ENCODE measurements around the gene SPATA1. TPM values are rescaled to one million over a fixed set of nuclear protein-coding genes. Genes with fewer than 3 reads are reported as not detected.

Gene SPATA1
- total and polyA plus RNA-seq, 2 of the 13 experiments (the other 11 are each of a cell fraction or from before 2014, with no cell fraction given), result 0.70 to 1.4 TPM

DNA sequence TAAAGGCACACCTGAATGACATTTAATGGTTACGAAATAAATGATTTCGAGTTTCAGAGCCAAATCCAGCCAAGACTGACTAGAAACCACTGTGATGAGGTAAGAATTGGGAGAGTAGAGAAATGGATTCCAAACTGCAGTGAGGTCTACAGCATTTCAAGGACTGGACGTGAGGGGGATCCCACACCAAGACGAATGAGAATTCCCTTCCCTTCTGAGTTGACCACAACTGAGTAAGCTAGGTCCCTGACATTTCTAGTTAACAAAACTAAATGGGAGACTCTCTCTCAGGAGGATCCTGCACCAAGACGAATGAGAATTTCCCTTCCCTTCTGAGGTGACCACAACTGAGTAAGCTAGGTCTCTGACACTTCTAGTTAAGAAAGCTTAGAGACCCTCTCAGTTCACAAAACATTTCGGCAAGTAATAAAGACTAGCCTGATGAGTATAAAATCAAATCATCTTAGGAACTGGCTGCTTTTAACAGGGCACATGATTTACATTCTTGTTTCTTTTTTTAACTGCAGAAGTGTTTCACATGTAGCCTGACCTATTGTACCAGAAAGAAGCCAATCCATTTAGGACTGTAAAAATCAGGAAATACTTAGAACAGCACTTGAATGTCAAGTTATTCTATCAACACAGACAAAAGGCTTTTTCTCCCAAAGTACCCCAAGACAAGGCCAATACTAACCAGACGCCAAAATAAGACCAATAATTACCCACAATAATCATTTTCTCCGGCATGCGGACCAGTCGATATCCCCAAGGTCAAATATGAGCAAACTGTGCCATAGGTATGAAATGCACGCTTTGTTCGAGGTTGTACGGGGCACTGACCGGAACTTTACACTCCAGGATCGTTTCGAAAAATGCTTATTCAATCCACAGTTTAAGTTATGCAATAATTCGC, 1.4 kb upstream of the SPATA1 start (continued):
- TF ChIP-seq, protein P1, sequence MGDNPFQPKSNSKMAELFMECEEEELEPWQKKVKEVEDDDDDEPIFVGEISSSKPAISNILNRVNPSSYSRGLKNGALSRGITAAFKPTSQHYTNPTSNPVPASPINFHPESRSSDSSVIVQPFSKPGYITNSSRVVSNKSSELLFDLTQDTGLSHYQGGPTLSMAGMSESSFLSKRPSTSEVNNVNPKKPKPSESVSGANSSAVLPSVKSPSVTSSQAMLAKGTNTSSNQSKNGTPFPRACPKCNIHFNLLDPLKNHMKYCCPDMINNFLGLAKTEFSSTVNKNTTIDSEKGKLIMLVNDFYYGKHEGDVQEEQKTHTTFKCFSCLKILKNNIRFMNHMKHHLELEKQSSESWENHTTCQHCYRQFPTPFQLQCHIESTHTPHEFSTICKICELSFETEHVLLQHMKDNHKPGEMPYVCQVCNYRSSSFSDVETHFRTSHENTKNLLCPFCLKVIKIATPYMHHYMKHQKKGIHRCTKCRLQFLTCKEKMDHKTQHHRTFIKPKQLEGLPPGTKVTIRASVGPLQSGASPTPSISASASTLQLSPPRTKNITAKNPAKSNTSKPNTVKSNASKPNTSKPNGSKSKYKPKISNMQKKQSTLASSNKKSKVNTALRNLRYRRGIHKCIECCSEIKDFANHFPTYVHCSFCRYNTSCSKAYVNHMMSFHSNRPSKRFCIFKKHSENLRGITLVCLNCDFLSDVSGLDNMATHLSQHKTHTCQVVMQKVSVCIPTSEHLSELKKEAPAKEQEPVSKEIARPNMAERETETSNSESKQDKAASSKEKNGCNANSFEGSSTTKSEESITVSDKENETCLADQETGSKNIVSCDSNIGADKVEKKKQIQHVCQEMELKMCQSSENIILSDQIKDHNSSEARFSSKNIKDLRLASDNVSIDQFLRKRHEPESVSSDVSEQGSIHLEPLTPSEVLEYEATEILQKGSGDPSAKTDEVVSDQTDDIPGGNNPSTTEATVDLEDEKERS (CRISPR knock-in tag; IDR thresholded peaks at IDR 0.05), result no peak
- TF ChIP-seq, protein P2, sequence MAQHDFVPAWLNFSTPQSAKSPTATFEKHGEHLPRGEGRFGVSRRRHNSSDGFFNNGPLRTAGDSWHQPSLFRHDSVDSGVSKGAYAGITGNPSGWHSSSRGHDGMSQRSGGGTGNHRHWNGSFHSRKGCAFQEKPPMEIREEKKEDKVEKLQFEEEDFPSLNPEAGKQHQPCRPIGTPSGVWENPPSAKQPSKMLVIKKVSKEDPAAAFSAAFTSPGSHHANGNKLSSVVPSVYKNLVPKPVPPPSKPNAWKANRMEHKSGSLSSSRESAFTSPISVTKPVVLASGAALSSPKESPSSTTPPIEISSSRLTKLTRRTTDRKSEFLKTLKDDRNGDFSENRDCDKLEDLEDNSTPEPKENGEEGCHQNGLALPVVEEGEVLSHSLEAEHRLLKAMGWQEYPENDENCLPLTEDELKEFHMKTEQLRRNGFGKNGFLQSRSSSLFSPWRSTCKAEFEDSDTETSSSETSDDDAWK (CRISPR knock-in tag; IDR thresholded peaks at IDR 0.05), result no peak
- TF ChIP-seq ATAD3A (CRISPR knock-in tag; IDR thresholded peaks at IDR 0.05) (no peak), ZNF510 (CRISPR knock-in tag; IDR thresholded peaks at IDR 0.05; ENCODE audit: low read depth) (no peak), CENPT (CRISPR knock-in tag; IDR thresholded peaks at IDR 0.05; ENCODE audit: low read depth) (no peak), PPARG (CRISPR knock-in tag; conservative IDR thresholded peaks at IDR 0.05) (peak; percentile 88), ZNF564 (CRISPR knock-in tag; IDR thresholded peaks at IDR 0.05) (no peak), ZBTB21 (CRISPR knock-in tag; IDR thresholded peaks at IDR 0.05) (no peak), ZNF253 (CRISPR knock-in tag; IDR thresholded peaks at IDR 0.05; ENCODE audit: borderline replicate concordance) (no peak), ATRX (CRISPR knock-in tag; IDR thresholded peaks at IDR 0.05; ENCODE audit: borderline replicate concordance) (no peak), ZNF652 (CRISPR knock-in tag; IDR thresholded peaks at IDR 0.05; ENCODE audit: borderline replicate concordance, low read depth) (no peak), ELF1 (CRISPR knock-in tag; IDR thresholded peaks at IDR 0.05) (no peak), ZNF674 (CRISPR knock-in tag; IDR thresholded peaks at IDR 0.05; ENCODE audit: low read depth) (no peak), NFYC (CRISPR knock-in tag; IDR thresholded peaks at IDR 0.05) (no peak), CC2D1A (CRISPR knock-in tag; IDR thresholded peaks at IDR 0.05) (no peak), ZNF598 (CRISPR knock-in tag; IDR thresholded peaks at IDR 0.05; ENCODE audit: borderline replicate concordance) (no peak), AHR (CRISPR knock-in tag; IDR thresholded peaks at IDR 0.05) (no peak)
- TF ChIP-seq, protein P3, sequence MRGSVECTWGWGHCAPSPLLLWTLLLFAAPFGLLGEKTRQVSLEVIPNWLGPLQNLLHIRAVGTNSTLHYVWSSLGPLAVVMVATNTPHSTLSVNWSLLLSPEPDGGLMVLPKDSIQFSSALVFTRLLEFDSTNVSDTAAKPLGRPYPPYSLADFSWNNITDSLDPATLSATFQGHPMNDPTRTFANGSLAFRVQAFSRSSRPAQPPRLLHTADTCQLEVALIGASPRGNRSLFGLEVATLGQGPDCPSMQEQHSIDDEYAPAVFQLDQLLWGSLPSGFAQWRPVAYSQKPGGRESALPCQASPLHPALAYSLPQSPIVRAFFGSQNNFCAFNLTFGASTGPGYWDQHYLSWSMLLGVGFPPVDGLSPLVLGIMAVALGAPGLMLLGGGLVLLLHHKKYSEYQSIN (CRISPR knock-in tag; IDR thresholded peaks at IDR 0.05; ENCODE audit: borderline replicate concordance), result no peak
- TF ChIP-seq, protein P4, sequence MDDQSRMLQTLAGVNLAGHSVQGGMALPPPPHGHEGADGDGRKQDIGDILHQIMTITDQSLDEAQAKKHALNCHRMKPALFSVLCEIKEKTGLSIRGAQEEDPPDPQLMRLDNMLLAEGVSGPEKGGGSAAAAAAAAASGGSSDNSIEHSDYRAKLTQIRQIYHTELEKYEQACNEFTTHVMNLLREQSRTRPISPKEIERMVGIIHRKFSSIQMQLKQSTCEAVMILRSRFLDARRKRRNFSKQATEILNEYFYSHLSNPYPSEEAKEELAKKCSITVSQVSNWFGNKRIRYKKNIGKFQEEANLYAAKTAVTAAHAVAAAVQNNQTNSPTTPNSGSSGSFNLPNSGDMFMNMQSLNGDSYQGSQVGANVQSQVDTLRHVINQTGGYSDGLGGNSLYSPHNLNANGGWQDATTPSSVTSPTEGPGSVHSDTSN (CRISPR knock-in tag; IDR thresholded peaks at IDR 0.05; ENCODE audit: borderline replicate concordance), result no peak
- TF ChIP-seq, protein P5, sequence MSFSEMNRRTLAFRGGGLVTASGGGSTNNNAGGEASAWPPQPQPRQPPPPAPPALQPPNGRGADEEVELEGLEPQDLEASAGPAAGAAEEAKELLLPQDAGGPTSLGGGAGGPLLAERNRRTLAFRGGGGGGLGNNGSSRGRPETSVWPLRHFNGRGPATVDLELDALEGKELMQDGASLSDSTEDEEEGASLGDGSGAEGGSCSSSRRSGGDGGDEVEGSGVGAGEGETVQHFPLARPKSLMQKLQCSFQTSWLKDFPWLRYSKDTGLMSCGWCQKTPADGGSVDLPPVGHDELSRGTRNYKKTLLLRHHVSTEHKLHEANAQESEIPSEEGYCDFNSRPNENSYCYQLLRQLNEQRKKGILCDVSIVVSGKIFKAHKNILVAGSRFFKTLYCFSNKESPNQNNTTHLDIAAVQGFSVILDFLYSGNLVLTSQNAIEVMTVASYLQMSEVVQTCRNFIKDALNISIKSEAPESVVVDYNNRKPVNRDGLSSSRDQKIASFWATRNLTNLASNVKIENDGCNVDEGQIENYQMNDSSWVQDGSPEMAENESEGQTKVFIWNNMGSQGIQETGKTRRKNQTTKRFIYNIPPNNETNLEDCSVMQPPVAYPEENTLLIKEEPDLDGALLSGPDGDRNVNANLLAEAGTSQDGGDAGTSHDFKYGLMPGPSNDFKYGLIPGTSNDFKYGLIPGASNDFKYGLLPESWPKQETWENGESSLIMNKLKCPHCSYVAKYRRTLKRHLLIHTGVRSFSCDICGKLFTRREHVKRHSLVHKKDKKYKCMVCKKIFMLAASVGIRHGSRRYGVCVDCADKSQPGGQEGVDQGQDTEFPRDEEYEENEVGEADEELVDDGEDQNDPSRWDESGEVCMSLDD (CRISPR knock-in tag; IDR thresholded peaks at IDR 0.05; ENCODE audit: borderline replicate concordance), result no peak
